Skin epidermis (tissue), 12 donors: ENCODE data around the gene ABCB9.
"Not testable (repeated sequence)": the region's sequence is repeated elsewhere in the genome, so short reads cannot be mapped to it uniquely, and the experiment has no call there.

Experiments
- H3K27ac ChIP-seq, 21 experiments: fragments of 200-600 bp; sonication (generic) in 11 of 21; one replicate each; pipeline ENCODE4 v1.5.0; 2020; ENCODE audit warnings: mild to moderate bottlenecking in 3 of 21, inconsistent platforms in 2 of 21, moderate library complexity in 2 of 21
- H3K4me3 ChIP-seq, 7 experiments: fragments of 200-600 bp; sonication (generic) in 2 of 7; one replicate each; pipeline ENCODE4 v1.5.0; 2020; ENCODE audit warnings: inconsistent platforms in 2 of 7, mild to moderate bottlenecking in 2 of 7, moderate library complexity in 1 of 7

Gene ABCB9

GRCh38 chr12:122948605-122949004 lies 17.7 kb downstream of the ABCB9 start:
- no peak overlapping the region for H3K4me3 ChIP-seq
- H3K27ac ChIP-seq = peak overlapping the region in 4 of 21 experiments; percentile 8 to 85 (median 24)

- no peak overlapping the region for H3K4me3 ChIP-seq
- H3K27ac ChIP-seq = peak overlapping the region in 20 of 21 experiments; percentile 52 to 89 (median 80)
These were observed 18.9 kb downstream of the ABCB9 start for GRCh38 chr12:122947352-122947792.

- Histone ChIP-seq H3K4me3 (no peak overlapping the region), H3K27ac (peak overlapping the region in 20 of 21 experiments; percentile 52 to 89 (median 80))
These were observed 19.4 kb downstream of the ABCB9 start for GRCh38 chr12:122946690-122947341.

- peak overlapping the region in 11 of 21 experiments; percentile 1 to 85 (median 51) for H3K27ac ChIP-seq
- H3K4me3 ChIP-seq = no peak overlapping the region
These were observed 21.4 kb downstream of the ABCB9 start for GRCh38 chr12:122944605-122945592.

GRCh38 chr12:122943196-122943595 lies 23.1 kb downstream of the ABCB9 start:
- Histone ChIP-seq H3K4me3 (no peak overlapping the region), H3K27ac (peak overlapping the region in 9 of 21 experiments; percentile 18 to 53 (median 37))

- Histone ChIP-seq H3K4me3 (no peak overlapping the region), H3K27ac (peak overlapping the region in 7 of 21 experiments; percentile 18 to 53 (median 25))
These were observed 23.6 kb downstream of the ABCB9 start for GRCh38 chr12:122942637-122943036.

- not testable (repeated sequence) for H3K27ac ChIP-seq, H3K4me3 ChIP-seq
These were observed 24.9 kb downstream of the ABCB9 start for GRCh38 chr12:122941351-122941750.

GRCh38 chr12:122939125-122939524 lies 27.1 kb downstream of the ABCB9 start:
- no peak overlapping the region for H3K27ac ChIP-seq
- H3K4me3 ChIP-seq = no peak overlapping the region

- Histone ChIP-seq H3K27ac (no peak overlapping the region), H3K4me3 (no peak overlapping the region)
These were observed 28.6 kb downstream of the ABCB9 start for GRCh38 chr12:122937622-122938091.

- Histone ChIP-seq H3K4me3 (no peak overlapping the region), H3K27ac (no peak overlapping the region)
These were observed 30.9 kb downstream of the ABCB9 start for GRCh38 chr12:122935318-122935717.

GRCh38 chr12:122934722-122935121 lies 31.5 kb downstream of the ABCB9 start:
- Histone ChIP-seq H3K4me3 (no peak overlapping the region), H3K27ac (no peak overlapping the region)

GRCh38 chr12:122932207-122932606 lies 34.1 kb downstream of the ABCB9 start:
- Histone ChIP-seq H3K27ac (no peak overlapping the region), H3K4me3 (no peak overlapping the region)

- Histone ChIP-seq H3K27ac (peak overlapping the region in 1 of 21 experiments; percentile 7), H3K4me3 (no peak overlapping the region)
These were observed 36.5 kb downstream of the ABCB9 start for GRCh38 chr12:122929812-122930211.

- Histone ChIP-seq H3K27ac (no peak overlapping the region), H3K4me3 (no peak overlapping the region)
These were observed 37.1 kb downstream of the ABCB9 start for GRCh38 chr12:122929148-122929538.

- H3K4me3 ChIP-seq = no peak overlapping the region
- H3K27ac ChIP-seq = no peak overlapping the region
These were observed 37.7 kb downstream of the ABCB9 start for GRCh38 chr12:122928404-122929147.

GRCh38 chr12:122927756-122928403 lies 38.4 kb downstream of the ABCB9 start:
- Histone ChIP-seq H3K4me3 (no peak overlapping the region), H3K27ac (no peak overlapping the region)

- Histone ChIP-seq H3K4me3 (no peak overlapping the region), H3K27ac (no peak overlapping the region)
These were observed 44.3 kb downstream of the ABCB9 start for GRCh38 chr12:122921917-122922316.

GRCh38 chr12:122920687-122921086 lies 45.6 kb downstream of the ABCB9 start:
- no peak overlapping the region for H3K4me3 ChIP-seq
- H3K27ac ChIP-seq = no peak overlapping the region

- Histone ChIP-seq H3K27ac (no peak overlapping the region), H3K4me3 (no peak overlapping the region)
These were observed 47.4 kb downstream of the ABCB9 start for GRCh38 chr12:122918827-122919226.
